ENCODE results near the gene SDCCAG8.

GRCh38 chr1:243254233-243254926 lies 1.5 kb upstream of the SDCCAG8 start:
- TF ChIP-seq CTCF (IDR thresholded peaks at IDR 0.05) (no peak), POLR2A (IDR thresholded peaks at IDR 0.05) (peak in 1 of 2 donors; percentile 24)

All from Peyer's patch (tissue), 4 donors.